GM18873 (cell line): Measurements from ENCODE around the gene ANXA2R.

Experiments
- ATAC-seq: cut with Tn5 transposase; IDR thresholded peaks from one replicate; pipeline ENCODE4 v1.9.1; 2021; ENCODE audit warnings: mild to moderate bottlenecking, moderate library complexity, moderate number of reproducible peaks; ENCODE audit not compliant: unreplicated experiment, low FRiP score

ANXA2R gene

DNA sequence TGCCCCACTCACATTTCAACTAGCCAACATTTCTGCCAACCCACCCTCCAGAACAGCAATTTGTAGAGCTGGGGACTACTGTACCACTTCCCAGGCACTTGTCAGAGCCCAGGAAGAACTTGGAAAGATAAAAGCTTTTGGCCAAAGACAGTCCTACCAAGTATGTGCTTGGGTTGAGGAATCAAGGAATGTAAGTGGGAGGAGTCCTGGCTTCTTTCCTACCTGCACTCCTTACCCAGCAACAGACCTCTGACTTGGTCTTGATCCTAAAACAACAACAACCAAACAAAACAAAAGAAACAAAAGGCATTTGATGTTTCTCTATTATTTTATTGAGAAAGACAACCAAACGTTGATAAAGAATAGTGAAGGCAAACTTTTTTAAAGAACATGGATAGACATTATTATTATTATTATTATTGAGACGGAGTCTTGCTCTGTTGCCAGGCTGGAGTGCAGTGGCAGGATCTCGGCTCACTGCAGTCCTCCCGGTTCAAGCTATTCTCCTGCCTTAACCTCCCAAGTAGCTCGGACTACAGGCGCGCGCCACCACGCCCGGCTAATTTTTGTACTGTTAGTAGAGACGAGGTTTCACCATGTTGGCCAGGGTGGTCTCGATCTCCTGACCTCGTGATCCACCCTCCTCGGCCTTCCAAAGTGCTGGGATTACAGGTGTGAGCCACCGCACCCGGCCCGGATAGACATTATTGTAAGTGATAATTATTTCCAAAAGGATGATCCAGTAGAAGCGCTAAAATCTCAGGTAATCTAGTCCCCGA, 33.5 kb downstream of the ANXA2R start:
- no peak for ATAC-seq

DNA sequence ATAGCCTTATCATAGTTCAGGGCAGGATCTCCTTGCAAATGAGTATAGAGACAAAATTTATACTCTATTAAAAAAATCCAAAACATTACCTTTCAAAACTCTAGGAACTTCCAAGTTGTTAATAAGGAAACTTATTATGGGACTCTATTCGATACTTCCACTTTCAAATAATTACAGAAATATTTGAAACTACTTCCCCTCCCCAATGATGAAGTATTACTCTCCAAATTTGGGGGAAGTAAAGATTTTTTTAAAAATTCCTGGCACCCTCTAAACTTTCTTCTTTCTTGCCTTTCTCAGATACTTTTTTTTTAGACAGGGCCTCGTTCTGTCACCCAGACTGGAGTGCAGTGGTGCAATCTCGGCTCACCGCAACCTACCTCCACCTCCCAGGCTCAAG, 35.1 kb downstream of the ANXA2R start:
- ATAC-seq, result no peak

DNA sequence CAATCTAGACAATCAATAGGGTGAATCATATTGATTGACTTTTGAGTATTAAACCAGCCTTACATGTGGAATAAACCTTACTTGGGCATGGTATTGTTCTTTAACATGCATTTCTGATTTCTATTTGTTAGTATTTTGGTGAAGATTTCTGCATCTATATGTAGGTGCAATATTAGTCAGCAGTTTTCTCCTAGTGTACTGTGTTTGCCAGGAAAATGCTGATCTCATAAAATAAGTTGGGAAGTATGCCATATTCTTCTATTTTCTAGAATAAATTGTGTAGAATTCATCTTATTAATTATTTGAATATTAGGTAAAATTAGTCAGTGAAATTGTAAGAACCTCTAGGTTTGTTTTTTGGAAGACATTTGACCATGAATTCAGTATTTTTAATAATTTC, 38.4 kb downstream of the ANXA2R start:
- no peak for ATAC-seq

DNA sequence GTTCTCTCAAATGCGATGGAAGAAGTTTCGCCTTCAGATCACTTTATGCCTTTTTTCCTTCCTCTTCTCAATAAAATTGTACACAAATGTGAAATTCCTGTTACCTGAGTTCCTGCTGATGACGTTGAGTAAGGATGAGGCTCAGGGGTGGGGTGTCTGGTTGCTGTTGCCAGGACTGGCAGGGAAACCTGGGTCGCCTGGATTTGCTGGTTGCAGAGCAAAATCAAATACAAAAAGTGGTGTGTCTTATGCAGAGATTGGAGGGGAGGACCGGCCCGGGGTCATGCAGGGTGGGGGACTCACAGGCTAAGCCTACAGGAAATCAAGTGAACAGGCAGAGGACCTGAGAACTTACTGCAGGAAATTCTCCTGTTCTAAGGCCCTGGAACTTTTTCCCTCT, 39.2 kb downstream of the ANXA2R start:
- no peak for ATAC-seq

DNA sequence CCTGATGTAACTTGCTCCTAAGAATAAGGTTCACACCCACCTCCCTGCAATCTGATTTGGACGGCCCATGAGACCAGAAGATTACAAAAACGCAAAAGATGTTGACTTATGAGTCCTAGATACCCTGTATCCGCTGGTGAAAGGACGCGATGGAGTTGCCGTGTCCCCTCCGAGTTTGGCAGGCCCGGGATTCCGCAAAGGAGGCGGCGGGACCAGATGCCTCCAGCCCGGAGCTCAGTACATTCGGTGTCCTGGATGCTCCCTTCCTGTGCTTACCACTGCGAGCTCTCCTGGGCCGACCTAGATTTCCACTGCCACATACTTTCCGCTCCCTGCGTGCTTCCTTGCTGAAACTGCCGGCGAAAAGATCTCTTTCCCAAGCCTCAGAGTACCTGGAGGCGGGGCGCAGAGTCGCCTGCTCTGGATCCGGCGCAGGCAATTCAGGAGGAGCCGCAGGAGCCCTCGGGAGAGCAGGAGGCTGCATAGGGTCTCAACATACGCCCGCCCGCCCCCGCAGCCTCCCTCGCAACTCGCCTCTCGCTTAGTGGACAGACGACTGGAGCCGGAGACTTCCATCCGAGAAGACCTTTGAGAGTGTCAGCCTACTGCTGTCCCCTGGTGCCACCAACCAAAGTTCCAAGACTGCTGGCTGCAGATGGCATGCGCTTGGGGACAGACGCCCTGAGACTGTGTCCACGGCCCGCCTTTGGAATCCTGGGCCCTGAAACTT, 39.8 kb downstream of the ANXA2R start:
- no peak for ATAC-seq

DNA sequence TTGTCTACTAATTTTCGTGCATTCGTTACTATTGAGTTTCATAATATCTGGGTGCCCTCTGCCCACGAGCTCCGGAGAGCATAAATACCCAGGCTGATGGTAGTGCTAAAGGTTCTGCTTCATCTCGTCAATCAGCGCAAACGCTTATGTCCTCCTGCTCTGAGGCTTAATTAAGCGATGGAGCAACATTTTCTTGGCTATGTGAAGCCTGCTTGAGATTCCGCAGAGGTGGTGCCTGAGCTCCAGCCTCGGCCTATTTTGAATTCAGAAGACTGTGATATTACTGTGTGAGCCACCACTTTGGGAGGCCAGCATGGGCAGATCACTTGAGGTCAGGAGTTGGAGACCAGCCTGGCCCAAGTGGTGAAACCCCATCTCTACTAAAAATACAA, 44.8 kb downstream of the ANXA2R start:
- ATAC-seq, result no peak

DNA sequence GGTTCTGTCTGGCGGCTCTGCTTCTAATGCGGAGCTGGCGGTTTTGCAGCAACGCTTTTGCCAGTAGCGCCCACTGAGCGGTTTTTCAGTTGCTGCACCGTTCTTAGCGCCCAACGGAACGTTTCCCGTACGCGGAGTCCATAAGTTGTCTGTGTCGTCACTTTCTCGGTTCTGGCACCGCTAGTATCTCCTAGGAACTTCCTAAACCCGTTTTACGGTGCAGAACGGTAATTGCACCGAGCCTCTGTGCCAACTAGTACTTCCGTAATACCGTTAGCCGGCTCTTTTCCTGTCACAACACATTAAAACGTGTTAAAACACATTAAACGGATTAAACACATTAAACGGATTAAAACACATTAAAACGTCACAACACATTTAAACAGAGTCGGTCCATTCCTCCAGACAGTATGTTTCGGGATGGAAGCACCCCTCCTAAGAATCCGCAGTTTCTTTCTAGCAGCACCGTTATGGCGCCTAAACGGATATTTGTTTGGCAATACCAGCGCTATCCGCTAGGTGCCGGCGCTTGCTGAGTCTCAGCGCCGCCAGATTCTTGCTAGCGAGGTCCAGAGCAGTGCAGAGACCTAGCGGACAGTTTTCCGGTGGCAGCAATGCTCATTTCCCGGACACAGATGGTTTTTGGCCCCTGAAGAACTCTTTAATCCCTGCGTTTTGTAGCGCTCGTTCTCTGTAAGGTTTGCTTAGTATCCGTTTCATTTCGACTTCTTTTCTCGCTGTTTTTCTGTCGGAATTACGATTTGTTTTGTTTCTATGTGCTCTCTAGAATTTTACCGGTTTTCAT, 45.4 kb downstream of the ANXA2R start:
- peak; percentile 48 for ATAC-seq

DNA sequence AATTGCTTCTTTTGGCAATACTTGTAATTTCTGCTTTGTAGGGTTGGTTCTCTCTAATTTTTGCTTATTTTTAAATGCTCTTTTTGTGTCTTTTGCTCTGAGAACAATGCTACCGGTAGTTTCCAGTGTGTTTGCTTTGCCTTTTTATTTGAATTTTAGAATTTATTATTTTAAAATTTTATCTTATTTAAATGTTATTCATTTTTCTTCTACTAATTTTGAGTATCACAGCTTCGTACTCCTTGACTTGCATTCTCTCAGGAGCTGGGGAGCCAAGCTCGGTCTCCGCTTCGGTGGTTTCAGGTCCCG, 45.9 kb downstream of the ANXA2R start:
- ATAC-seq, result no peak

DNA sequence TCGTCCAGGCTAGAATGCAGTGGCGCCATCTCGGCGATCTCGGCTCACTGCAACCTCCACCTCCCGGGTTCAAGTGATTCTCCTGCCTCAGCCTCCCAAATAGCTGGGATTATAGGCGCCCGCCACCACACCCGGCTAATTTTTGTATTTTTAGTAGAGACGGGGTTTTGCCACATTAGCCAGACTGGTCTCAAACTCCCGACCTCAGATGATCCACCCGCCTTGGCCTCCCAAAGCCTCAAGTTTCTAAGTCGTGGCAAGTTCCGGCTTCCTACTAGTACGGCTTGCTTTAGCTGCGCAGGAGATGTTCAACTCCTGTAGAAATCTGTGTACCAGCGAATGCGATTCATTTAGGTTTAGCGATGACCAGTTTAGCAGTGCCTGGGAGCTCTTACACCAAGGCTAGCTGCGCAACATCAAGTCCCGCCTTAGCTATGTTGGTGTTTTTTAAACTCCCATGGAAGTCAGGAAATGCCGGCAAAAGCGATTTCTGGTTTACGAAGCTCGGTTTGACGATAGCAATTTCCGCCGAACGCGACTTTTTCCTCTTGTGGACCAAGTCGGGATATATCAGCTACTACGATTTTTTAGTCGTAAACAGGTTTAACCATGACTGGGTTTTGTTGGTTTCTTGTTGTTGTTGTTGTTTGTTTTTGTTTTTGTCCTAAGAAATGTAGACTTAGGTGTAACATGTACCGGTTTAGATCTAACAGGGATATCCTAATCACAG, 46.4 kb downstream of the ANXA2R start:
- peak; percentile 16 for ATAC-seq

DNA sequence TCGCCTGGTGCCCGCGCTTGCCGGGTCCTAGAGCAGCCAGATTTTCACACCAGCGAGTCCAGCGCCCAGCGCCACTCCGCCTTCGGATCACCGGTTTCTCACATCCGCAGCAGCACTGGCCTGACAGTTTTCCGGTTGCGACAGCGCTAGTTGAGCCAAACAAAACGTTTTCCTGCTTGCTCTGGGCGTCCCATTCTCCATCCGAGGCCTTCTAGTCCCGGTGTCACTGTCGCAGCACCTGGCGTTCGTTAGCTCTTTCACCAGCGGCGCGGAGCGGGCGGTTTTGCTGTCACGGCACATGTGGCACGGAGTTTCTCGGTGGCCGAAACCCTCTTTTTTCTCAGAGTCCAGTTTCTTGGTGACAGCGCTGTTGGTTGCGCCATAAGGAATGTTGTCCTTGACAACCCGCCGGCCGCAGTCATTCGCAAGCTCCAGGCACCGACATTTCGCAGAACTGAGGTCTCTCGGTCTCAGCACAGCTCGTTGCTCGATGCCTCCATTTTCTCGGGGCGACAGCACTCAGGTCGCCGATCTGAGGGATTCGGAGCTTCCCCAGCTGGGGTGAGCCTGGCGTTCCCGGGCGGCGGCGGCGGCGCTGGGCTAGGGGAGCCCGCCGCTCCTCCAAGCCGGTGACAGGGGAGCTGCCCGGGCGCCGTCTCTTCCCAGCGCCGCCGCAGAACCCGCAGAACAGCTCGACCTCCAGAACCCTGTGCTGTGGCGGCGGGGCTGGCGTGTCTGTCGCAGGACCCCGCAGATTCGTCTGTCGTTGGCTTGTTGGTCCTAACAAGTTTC, 47.8 kb downstream of the ANXA2R start:
- ATAC-seq, result peak; percentile 36

DNA sequence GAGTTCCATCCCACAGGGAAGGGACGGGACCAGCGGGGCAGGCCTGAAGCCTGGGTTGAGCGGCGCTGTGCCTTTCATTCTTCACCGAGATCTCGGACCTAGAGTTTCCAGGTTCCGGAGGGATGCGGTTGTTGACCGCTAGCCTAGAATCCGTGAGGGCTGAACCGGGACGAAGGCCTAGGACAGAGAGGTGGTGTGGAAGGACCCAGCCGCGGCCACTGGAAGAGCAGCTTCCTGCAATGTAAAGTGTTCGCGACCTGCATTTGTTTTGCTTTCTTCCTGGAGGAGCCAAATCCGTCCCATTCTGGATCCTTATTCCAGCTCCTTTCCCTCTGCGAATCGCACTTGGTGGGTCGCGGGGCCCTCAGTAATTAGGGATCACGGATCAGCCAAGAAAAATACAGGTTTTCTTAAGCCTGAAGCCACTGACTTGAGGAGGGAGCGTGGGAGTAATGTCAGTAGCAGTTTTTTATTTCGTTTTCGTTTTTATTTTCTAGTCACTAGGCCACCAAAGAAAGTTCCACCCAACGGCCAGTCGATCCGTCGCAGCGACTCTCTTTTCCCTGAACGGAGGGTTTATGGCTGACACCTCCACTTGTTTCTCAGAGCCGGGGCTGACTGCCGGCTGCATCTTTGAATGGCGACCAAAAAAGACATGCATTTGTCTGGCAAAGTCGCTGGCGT, 48.6 kb downstream of the ANXA2R start:
- ATAC-seq, result peak; percentile 19

DNA sequence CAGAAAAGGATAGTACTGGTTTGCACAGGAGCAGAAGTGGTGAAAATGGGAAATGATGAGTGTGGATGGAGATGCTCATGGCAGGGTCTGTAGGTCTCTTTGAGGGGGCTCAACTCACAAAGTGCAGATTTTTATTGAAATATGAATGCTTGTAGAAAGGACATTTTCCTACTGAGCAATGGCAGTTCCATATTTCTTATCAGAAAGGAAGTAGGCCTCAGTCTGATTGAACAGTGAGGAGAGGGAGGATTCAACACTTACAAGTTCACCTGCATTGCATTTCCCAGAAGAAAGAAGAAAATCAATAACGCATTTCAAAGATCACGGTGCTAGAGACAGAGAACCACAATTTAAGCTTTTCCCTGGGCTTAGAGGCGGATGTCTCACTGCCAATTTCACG, 49.2 kb downstream of the ANXA2R start:
- ATAC-seq, result no peak
